Lower leg skin (tissue), 4 donors: Measurements from ENCODE around the gene AKR7A2. TPM values are rescaled to one million over a fixed set of nuclear protein-coding genes. Genes with fewer than 3 reads are reported as not detected.

Experiments
- DNase-seq, 2 donors: peaks; one replicate each; pipeline ENCODE4 v3.0.0-alpha.2; 2019; ENCODE audit warnings: low spot score in 2 of 2
- H3K4me3 ChIP-seq: fragments of 200-600 bp; sonication (generic); 2 replicates; pipeline ENCODE4 v1.5.1; 2017; ENCODE audit warnings: mild to moderate bottlenecking, low read depth; ENCODE audit not compliant: poor library complexity, severe bottlenecking
- POLR2A ChIP-seq, 2 donors: fragments of 450-650 bp; IDR thresholded peaks; one replicate each; pipeline ENCODE4 v1.6.1; 2016 to 2017; ENCODE audit warnings: antibody characterized with exemption in 2 of 2, mild to moderate bottlenecking in 1 of 2, moderate library complexity in 1 of 2
- WGBS, 2 donors: methylation state at CpG; one replicate each; pipeline ENCODE4 v1.1.5; 2018; 5-methylcytosine and 5-hydroxymethylcytosine counted together
- intact Hi-C: fragments of 100-400 bp; cut with DNase I; formaldehyde crosslinking; loops from one replicate; pipeline ENCODE4 v1.15.0; 2023; ENCODE audit warnings: low total_unique reads
- total RNA-seq, 4 donors: library from RNA; depleted of rRNA; stranded (reverse); fragments of >200 nt; gene quantifications; one replicate each; pipeline ENCODE4 v1.1.0, GENCODE V29; 2016
- TF ChIP-seq, protein P1 (sequence below), 3 donors: fragments of 450-650 bp; IDR thresholded peaks; one replicate each; pipeline ENCODE4 v1.5.1; 2016; ENCODE audit warnings: antibody characterized with exemption in 3 of 3, mild to moderate bottlenecking in 3 of 3, moderate library complexity in 2 of 3

Gene AKR7A2
- total RNA-seq, 4 donors from 2014 or later: 84.1 to 132 (median 89.6) TPM

DNA sequence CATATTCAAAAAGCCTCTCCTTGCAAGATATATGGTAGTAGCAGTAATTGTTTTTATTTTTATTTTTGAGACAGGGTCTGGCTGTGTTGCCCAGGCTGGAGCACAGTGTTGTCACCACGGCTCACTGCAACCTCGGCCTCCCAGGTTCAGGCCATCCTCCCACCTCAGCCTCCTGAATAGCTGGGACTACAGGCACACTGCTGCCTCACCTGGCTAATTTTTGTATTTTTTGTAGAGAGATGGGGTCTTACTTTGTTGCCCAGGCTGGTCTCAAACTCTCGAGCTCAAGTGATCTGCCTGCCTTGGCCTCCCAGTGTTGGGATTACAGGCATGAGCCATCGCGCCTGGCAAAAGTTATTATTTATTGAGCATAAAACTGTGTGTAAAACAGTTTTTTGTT, 38.6 kb upstream of the AKR7A2 start:
- no peak for DNase-seq
- H3K4me3 ChIP-seq: no peak overlapping the region
- WGBS, 2 donors: 96% methylated on average over 5 of the region's 5 CpGs
- intact Hi-C loops: no loop called here
- TF ChIP-seq, protein P1, sequence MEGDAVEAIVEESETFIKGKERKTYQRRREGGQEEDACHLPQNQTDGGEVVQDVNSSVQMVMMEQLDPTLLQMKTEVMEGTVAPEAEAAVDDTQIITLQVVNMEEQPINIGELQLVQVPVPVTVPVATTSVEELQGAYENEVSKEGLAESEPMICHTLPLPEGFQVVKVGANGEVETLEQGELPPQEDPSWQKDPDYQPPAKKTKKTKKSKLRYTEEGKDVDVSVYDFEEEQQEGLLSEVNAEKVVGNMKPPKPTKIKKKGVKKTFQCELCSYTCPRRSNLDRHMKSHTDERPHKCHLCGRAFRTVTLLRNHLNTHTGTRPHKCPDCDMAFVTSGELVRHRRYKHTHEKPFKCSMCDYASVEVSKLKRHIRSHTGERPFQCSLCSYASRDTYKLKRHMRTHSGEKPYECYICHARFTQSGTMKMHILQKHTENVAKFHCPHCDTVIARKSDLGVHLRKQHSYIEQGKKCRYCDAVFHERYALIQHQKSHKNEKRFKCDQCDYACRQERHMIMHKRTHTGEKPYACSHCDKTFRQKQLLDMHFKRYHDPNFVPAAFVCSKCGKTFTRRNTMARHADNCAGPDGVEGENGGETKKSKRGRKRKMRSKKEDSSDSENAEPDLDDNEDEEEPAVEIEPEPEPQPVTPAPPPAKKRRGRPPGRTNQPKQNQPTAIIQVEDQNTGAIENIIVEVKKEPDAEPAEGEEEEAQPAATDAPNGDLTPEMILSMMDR (IDR thresholded peaks at IDR 0.05): no peak
- no peak for TF ChIP-seq POLR2A (IDR thresholded peaks at IDR 0.05)

DNA sequence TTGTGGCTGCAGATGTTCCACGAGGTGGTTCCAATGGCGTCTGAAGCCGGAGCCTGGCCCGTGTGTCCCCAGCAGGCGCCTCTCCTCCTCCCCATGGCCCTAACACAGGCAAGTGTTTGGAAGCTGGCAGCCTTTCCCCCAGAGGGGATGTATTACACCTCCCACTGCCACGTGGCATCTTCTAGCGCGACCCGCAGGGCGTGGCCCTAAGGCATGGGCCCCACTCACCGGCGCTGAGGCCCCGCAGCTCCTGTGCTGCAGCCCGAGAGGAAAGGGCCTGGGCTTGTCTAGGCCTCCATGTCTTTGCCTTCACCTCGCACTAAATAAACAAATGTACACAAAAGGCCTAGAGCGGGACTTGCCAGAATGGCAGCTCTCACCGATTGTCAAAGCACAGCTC, 38.1 kb upstream of the AKR7A2 start:
- DNase-seq: no peak
- intact Hi-C loops: loop anchor here (5.0 kb wide), 1 partner anchor 297 kb away; no protein-coding TSS in a partner anchor
- no peak overlapping the region for H3K4me3 ChIP-seq
- TF ChIP-seq POLR2A (IDR thresholded peaks at IDR 0.05): no peak
- TF ChIP-seq, protein P1 (IDR thresholded peaks at IDR 0.05): no peak
- 74 to 80% methylated on average over 16 to 17 of the region's 17 CpGs for WGBS, 2 donors

DNA sequence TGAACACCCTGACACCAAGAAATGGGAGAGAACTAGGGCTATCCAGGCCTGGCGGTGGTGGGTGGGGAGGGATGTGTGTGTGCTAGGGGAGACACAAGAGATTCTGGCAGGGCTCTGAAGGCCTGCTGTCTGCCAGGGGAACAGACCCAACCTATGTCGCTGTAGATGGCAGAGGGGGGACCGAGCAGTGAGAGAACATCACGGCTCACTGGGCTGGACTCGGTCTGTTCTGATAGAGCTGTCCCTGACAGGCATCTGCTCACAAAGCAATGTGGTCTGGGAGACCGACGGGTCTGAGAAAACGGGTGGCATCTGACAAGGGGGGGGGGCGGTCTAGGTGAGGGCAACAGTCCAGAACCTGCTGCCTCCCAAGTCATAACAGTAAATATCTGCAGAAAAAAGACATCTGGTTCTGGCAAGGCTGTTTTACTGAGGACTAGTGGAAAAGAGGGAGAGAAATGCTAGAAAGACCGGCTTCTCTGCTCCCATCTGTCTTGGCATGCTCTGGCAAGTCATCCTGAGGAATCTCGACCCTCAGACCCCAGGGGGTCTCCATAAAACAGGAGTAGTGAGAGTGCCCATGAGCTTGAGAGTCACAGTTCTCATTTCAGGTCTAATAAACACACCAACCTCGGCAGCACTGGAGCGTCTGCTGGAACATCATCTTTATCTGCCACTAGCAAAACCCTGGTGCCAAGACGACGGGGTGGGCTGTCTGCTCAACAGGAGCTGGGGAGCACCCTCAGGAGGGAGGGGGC, 36.7 kb upstream of the AKR7A2 start:
- 66 to 74% methylated on average over 14 to 15 of the region's 15 CpGs for WGBS, 2 donors
- intact Hi-C loops: loop anchor here (5.0 kb wide), 1 partner anchor 299 kb away; no protein-coding TSS in a partner anchor
- H3K4me3 ChIP-seq: no peak overlapping the region
- no peak for TF ChIP-seq POLR2A (IDR thresholded peaks at IDR 0.05)
- TF ChIP-seq, protein P1 (IDR thresholded peaks at IDR 0.05): no peak
- no peak for DNase-seq

DNA sequence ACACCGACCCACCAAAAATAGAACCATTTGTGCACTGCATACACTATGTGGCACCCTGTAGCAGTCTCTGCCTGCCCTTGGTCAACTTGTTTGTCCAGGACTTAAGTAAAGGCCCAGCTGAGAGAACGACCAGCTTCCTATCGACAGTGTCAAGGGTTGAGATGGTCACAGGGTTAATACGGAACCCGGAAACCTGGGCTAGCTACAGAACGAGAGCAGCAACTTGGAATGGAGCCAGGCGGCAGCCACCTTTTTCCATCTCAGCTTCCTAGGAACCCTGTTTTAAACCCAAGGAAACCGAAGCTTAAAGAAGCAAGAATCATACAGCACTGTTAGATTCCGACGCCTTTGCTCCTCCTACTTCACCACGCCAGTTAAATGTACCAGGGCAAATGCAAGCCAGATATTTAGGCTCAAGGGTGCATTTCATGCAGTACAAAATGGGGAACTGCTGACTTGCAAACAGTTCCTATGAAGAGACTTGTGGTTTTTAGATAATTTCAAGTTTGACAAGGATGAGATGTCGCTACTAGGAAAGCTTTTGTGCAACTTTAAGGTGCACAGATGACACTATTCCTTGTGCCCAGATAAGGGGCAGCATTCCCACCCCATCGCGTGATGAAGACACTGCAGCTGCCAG, 35.7 kb upstream of the AKR7A2 start:
- no peak overlapping the region for H3K4me3 ChIP-seq
- DNase-seq: no peak
- intact Hi-C loops: loop anchor here (5.0 kb wide), 1 partner anchor 300 kb away; no protein-coding TSS in a partner anchor
- 65 to 66% methylated on average over 14 of the region's 14 CpGs for WGBS, 2 donors
- no peak for TF ChIP-seq POLR2A (IDR thresholded peaks at IDR 0.05)
- TF ChIP-seq, protein P1 (IDR thresholded peaks at IDR 0.05): no peak

DNA sequence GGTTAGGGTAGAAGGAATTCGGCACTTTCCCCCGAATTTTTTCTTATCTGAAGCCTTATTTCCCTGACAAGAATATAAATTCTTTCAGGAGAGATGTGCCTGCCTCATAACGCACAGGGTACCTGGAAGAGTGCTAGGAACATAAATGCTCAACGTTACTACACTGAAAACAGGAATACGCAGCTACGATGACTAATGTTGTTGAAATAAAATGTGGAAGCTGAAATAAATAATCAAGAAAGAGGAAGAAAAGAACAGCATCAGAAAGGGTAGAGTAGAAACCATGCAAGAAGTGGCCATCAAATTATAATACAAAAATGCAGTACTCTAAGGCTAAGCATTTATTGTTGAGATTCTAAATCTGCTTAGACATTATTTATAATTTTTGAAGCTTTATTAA, 34.1 kb upstream of the AKR7A2 start:
- intact Hi-C loops: loop anchor here (5.0 kb wide), 1 partner anchor 301 kb away; no protein-coding TSS in a partner anchor
- TF ChIP-seq, protein P1 (IDR thresholded peaks at IDR 0.05): no peak
- no peak for TF ChIP-seq POLR2A (IDR thresholded peaks at IDR 0.05)
- no peak for DNase-seq
- H3K4me3 ChIP-seq: no peak overlapping the region
- WGBS, 2 donors: 77 to 81% methylated on average over 6 of the region's 6 CpGs
